ENCODE data around the gene RPAIN. TPM values are rescaled to one million over a fixed set of nuclear protein-coding genes. Genes with fewer than 3 reads are reported as not detected.
A peak's percentile ranks its signal among the peaks of the same experiment; 100 is the strongest.

The RPAIN gene
- total and polyA plus RNA-seq, 2 of the 13 experiments (the other 11 are each of a cell fraction or from before 2014, with no cell fraction given), result 42.1 to 58.5 TPM

DNA sequence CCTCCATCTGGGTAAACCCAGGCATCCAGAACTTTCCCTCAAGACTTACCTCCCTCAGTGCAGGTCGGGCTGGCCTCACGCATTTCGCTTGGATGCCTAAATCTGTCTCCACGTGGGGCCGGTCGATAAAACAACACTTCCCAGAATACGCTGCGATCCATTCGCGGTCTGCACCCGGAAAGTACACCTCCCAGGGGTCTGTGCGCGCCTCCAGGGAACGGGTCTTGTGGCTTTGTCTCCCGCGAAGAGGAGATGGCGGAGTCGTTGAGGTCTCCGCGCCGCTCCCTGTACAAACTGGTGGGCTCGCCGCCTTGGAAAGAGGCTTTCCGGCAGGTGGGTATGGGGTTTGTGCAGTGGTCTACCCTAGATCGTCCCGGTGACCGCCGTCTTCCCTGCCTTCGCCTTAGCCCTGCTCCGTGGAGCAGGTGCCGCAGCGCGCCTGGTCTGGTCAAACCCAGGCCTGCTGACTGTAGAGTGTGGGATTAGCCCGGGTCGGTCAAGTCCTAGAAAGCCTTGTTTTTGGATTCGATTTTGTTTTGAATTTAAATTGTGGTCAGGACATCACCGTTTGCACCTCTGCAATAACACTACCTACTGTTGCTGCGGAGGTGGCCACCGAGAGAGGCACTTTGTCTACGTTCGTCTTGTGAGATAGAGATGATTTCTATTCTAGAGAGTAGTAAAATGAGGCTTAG is at the start of gene RPAIN (continued):
- TF ChIP-seq, protein P1, sequence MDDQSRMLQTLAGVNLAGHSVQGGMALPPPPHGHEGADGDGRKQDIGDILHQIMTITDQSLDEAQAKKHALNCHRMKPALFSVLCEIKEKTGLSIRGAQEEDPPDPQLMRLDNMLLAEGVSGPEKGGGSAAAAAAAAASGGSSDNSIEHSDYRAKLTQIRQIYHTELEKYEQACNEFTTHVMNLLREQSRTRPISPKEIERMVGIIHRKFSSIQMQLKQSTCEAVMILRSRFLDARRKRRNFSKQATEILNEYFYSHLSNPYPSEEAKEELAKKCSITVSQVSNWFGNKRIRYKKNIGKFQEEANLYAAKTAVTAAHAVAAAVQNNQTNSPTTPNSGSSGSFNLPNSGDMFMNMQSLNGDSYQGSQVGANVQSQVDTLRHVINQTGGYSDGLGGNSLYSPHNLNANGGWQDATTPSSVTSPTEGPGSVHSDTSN (CRISPR knock-in tag; IDR thresholded peaks at IDR 0.05; ENCODE audit: borderline replicate concordance), result no peak
- TF ChIP-seq, protein P2, sequence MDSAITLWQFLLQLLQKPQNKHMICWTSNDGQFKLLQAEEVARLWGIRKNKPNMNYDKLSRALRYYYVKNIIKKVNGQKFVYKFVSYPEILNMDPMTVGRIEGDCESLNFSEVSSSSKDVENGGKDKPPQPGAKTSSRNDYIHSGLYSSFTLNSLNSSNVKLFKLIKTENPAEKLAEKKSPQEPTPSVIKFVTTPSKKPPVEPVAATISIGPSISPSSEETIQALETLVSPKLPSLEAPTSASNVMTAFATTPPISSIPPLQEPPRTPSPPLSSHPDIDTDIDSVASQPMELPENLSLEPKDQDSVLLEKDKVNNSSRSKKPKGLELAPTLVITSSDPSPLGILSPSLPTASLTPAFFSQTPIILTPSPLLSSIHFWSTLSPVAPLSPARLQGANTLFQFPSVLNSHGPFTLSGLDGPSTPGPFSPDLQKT (CRISPR knock-in tag; IDR thresholded peaks at IDR 0.05; ENCODE audit: borderline replicate concordance), result no peak
- TF ChIP-seq, protein P3, sequence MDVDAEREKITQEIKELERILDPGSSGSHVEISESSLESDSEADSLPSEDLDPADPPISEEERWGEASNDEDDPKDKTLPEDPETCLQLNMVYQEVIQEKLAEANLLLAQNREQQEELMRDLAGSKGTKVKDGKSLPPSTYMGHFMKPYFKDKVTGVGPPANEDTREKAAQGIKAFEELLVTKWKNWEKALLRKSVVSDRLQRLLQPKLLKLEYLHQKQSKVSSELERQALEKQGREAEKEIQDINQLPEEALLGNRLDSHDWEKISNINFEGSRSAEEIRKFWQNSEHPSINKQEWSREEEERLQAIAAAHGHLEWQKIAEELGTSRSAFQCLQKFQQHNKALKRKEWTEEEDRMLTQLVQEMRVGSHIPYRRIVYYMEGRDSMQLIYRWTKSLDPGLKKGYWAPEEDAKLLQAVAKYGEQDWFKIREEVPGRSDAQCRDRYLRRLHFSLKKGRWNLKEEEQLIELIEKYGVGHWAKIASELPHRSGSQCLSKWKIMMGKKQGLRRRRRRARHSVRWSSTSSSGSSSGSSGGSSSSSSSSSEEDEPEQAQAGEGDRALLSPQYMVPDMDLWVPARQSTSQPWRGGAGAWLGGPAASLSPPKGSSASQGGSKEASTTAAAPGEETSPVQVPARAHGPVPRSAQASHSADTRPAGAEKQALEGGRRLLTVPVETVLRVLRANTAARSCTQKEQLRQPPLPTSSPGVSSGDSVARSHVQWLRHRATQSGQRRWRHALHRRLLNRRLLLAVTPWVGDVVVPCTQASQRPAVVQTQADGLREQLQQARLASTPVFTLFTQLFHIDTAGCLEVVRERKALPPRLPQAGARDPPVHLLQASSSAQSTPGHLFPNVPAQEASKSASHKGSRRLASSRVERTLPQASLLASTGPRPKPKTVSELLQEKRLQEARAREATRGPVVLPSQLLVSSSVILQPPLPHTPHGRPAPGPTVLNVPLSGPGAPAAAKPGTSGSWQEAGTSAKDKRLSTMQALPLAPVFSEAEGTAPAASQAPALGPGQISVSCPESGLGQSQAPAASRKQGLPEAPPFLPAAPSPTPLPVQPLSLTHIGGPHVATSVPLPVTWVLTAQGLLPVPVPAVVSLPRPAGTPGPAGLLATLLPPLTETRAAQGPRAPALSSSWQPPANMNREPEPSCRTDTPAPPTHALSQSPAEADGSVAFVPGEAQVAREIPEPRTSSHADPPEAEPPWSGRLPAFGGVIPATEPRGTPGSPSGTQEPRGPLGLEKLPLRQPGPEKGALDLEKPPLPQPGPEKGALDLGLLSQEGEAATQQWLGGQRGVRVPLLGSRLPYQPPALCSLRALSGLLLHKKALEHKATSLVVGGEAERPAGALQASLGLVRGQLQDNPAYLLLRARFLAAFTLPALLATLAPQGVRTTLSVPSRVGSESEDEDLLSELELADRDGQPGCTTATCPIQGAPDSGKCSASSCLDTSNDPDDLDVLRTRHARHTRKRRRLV (CRISPR knock-in tag; IDR thresholded peaks at IDR 0.05), result peak; percentile 85
- TF ChIP-seq ZNF432 (CRISPR knock-in tag; IDR thresholded peaks at IDR 0.05; ENCODE audit: borderline replicate concordance) (0 out of 2 replicates have a peak, but pooled peaks have one; percentile 32), SMAD1 (CRISPR knock-in tag; IDR thresholded peaks at IDR 0.05; ENCODE audit: borderline replicate concordance, low read depth) (no peak; the same call in 1 of the 2 replicates), ZNF234 (CRISPR knock-in tag; conservative IDR thresholded peaks at IDR 0.05) (0 out of 2 replicates have a peak, but pooled peaks have one; percentile 48), KDM2A (CRISPR knock-in tag; IDR thresholded peaks at IDR 0.05; ENCODE audit: borderline replicate concordance, low read depth) (peak; percentile 81), IRX3 (CRISPR knock-in tag; IDR thresholded peaks at IDR 0.05; ENCODE audit: borderline replicate concordance, low read depth) (no peak), ZFY (CRISPR knock-in tag; IDR thresholded peaks at IDR 0.05) (peak; percentile 72), TMF1 (CRISPR knock-in tag; IDR thresholded peaks at IDR 0.05; ENCODE audit: low read depth) (no peak), XBP1 (CRISPR knock-in tag; IDR thresholded peaks at IDR 0.05) (peak; percentile 35; the same call in 1 of the 2 replicates), CBX5 (CRISPR knock-in tag; IDR thresholded peaks at IDR 0.05; ENCODE audit: borderline replicate concordance) (0 out of 2 replicates have a peak, but pooled peaks have one; percentile 49), ZNF296 (CRISPR knock-in tag; conservative IDR thresholded peaks at IDR 0.05) (0 out of 2 replicates have a peak, but pooled peaks have one; percentile 31), ZNF615 (CRISPR knock-in tag; IDR thresholded peaks at IDR 0.05; ENCODE audit: borderline replicate concordance) (0 out of 2 replicates have a peak, but pooled peaks have one; percentile 44), SAFB2 (CRISPR knock-in tag; IDR thresholded peaks at IDR 0.05; ENCODE audit: borderline replicate concordance, low read depth) (no peak)
- TF ChIP-seq, protein P4, sequence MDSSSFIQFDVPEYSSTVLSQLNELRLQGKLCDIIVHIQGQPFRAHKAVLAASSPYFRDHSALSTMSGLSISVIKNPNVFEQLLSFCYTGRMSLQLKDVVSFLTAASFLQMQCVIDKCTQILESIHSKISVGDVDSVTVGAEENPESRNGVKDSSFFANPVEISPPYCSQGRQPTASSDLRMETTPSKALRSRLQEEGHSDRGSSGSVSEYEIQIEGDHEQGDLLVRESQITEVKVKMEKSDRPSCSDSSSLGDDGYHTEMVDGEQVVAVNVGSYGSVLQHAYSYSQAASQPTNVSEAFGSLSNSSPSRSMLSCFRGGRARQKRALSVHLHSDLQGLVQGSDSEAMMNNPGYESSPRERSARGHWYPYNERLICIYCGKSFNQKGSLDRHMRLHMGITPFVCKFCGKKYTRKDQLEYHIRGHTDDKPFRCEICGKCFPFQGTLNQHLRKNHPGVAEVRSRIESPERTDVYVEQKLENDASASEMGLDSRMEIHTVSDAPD (CRISPR knock-in tag; IDR thresholded peaks at IDR 0.05), result no peak
- TF ChIP-seq, protein P5, sequence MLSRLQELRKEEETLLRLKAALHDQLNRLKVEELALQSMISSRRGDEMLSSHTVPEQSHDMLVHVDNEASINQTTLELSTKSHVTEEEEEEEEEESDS (CRISPR knock-in tag; IDR thresholded peaks at IDR 0.05; ENCODE audit: borderline replicate concordance), result no peak
- TF ChIP-seq, protein P6, sequence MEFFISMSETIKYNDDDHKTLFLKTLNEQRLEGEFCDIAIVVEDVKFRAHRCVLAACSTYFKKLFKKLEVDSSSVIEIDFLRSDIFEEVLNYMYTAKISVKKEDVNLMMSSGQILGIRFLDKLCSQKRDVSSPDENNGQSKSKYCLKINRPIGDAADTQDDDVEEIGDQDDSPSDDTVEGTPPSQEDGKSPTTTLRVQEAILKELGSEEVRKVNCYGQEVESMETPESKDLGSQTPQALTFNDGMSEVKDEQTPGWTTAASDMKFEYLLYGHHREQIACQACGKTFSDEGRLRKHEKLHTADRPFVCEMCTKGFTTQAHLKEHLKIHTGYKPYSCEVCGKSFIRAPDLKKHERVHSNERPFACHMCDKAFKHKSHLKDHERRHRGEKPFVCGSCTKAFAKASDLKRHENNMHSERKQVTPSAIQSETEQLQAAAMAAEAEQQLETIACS (CRISPR knock-in tag; IDR thresholded peaks at IDR 0.05), result no peak
